ENCODE results near the gene ELF2. TPM values are rescaled to one million over a fixed set of nuclear protein-coding genes. Genes with fewer than 3 reads are reported as not detected.

The ELF2 gene
- total RNA-seq, 1 donor from 2014 or later, result 25.1 TPM

GRCh38 chr4:139207873-139208403 lies 30.9 kb upstream of the ELF2 start:
- no peak for TF ChIP-seq CTCF (IDR thresholded peaks at IDR 0.05; ENCODE audit: insufficient read depth, low read depth, low read length)
- TF ChIP-seq EZH2 (IDR thresholded peaks at IDR 0.05; ENCODE audit: insufficient read depth, low read length), result no peak
- FAIRE-seq, result no peak
- no peaks in the 10 kb centered on the region for H3K9me3 ChIP-seq (ENCODE audit: insufficient read depth, low read depth, low read length)
- no peaks in the 10 kb centered on the region for H3K27me3 ChIP-seq (ENCODE audit: insufficient read depth, low read length)
- Mint-ChIP-seq H3K4me3 (ENCODE audit: unreplicated experiment) (no peak overlapping the region), H3K36me3 (ENCODE audit: low read depth, unreplicated experiment) (no peaks in the 10 kb centered on the region), H3K27me3 (ENCODE audit: low read depth, unreplicated experiment) (no peaks in the 10 kb centered on the region), H3K9me3 (ENCODE audit: unreplicated experiment) (no peaks in the 10 kb centered on the region), H3K4me1 (ENCODE audit: low read depth, unreplicated experiment) (no peaks in the 10 kb centered on the region), H3K27ac (ENCODE audit: unreplicated experiment) (no peak overlapping the region)
- H3K9ac ChIP-seq (ENCODE audit: low read length), result no peak overlapping the region
- no peak overlapping the region for H3K27ac ChIP-seq (ENCODE audit: low read depth, low read length)
- H3K79me2 ChIP-seq (ENCODE audit: insufficient read depth, low read length), result no peaks in the 10 kb centered on the region
- no peaks in the 10 kb centered on the region for H4K20me1 ChIP-seq (ENCODE audit: insufficient read depth, low read length)
- DNase-seq (ENCODE audit: low read depth), result peak; percentile 2
- H3K4me2 ChIP-seq (ENCODE audit: low read length), result no peak overlapping the region
- H3K36me3 ChIP-seq (ENCODE audit: insufficient read depth, low read length), result no peaks in the 10 kb centered on the region
- peak overlapping the region; percentile 60 for H2AFZ ChIP-seq (ENCODE audit: low read depth, low read length)
- no peaks in the 10 kb centered on the region for H3K4me1 ChIP-seq (ENCODE audit: insufficient read depth, low read length)
- H3K4me3 ChIP-seq (ENCODE audit: insufficient read depth, low read depth, low read length), result no peak overlapping the region

GRCh38 chr4:139207247-139207646 lies 30.2 kb upstream of the ELF2 start:
- Mint-ChIP-seq H3K36me3 (ENCODE audit: low read depth, unreplicated experiment) (no peaks in the 10 kb centered on the region), H3K4me1 (ENCODE audit: low read depth, unreplicated experiment) (no peaks in the 10 kb centered on the region), H3K4me3 (ENCODE audit: unreplicated experiment) (no peak overlapping the region), H3K27me3 (ENCODE audit: low read depth, unreplicated experiment) (no peaks in the 10 kb centered on the region), H3K27ac (ENCODE audit: unreplicated experiment) (no peak overlapping the region), H3K9me3 (ENCODE audit: unreplicated experiment) (no peaks in the 10 kb centered on the region)
- H3K4me2 ChIP-seq (ENCODE audit: low read length), result no peak overlapping the region
- FAIRE-seq (no peak), DNase-seq (ENCODE audit: low read depth) (no peak)
- H3K36me3 ChIP-seq (ENCODE audit: insufficient read depth, low read length), result no peaks in the 10 kb centered on the region
- no peak overlapping the region for H3K4me3 ChIP-seq (ENCODE audit: insufficient read depth, low read depth, low read length)
- no peaks in the 10 kb centered on the region for H4K20me1 ChIP-seq (ENCODE audit: insufficient read depth, low read length)
- H3K27me3 ChIP-seq (ENCODE audit: insufficient read depth, low read length), result no peaks in the 10 kb centered on the region
- H3K4me1 ChIP-seq (ENCODE audit: insufficient read depth, low read length), result no peaks in the 10 kb centered on the region
- no peaks in the 10 kb centered on the region for H3K9me3 ChIP-seq (ENCODE audit: insufficient read depth, low read depth, low read length)
- no peaks in the 10 kb centered on the region for H3K79me2 ChIP-seq (ENCODE audit: insufficient read depth, low read length)
- no peak overlapping the region for H2AFZ ChIP-seq (ENCODE audit: low read depth, low read length)
- H3K9ac ChIP-seq (ENCODE audit: low read length), result no peak overlapping the region
- TF ChIP-seq CTCF (IDR thresholded peaks at IDR 0.05; ENCODE audit: insufficient read depth, low read depth, low read length) (no peak), EZH2 (IDR thresholded peaks at IDR 0.05; ENCODE audit: insufficient read depth, low read length) (no peak)
- no peak overlapping the region for H3K27ac ChIP-seq (ENCODE audit: low read depth, low read length)

GRCh38 chr4:139202991-139203390 lies 26.0 kb upstream of the ELF2 start:
- Mint-ChIP-seq H3K4me3 (ENCODE audit: unreplicated experiment) (no peak overlapping the region), H3K27me3 (ENCODE audit: low read depth, unreplicated experiment) (no peaks in the 10 kb centered on the region), H3K27ac (ENCODE audit: unreplicated experiment) (no peak overlapping the region), H3K36me3 (ENCODE audit: low read depth, unreplicated experiment) (no peaks in the 10 kb centered on the region), H3K4me1 (ENCODE audit: low read depth, unreplicated experiment) (no peaks in the 10 kb centered on the region), H3K9me3 (ENCODE audit: unreplicated experiment) (no peaks in the 10 kb centered on the region)
- FAIRE-seq (no peak), DNase-seq (ENCODE audit: low read depth) (no peak)
- no peak overlapping the region for H3K9ac ChIP-seq (ENCODE audit: low read length)
- no peaks in the 10 kb centered on the region for H3K79me2 ChIP-seq (ENCODE audit: insufficient read depth, low read length)
- no peaks in the 10 kb centered on the region for H3K36me3 ChIP-seq (ENCODE audit: insufficient read depth, low read length)
- no peak for TF ChIP-seq CTCF (IDR thresholded peaks at IDR 0.05; ENCODE audit: insufficient read depth, low read depth, low read length)
- TF ChIP-seq EZH2 (IDR thresholded peaks at IDR 0.05; ENCODE audit: insufficient read depth, low read length), result no peak
- no peak overlapping the region for H3K4me3 ChIP-seq (ENCODE audit: insufficient read depth, low read depth, low read length)
- H3K27ac ChIP-seq (ENCODE audit: low read depth, low read length), result no peak overlapping the region
- H2AFZ ChIP-seq (ENCODE audit: low read depth, low read length), result no peak overlapping the region
- H3K9me3 ChIP-seq (ENCODE audit: insufficient read depth, low read depth, low read length), result no peaks in the 10 kb centered on the region
- no peak overlapping the region for H3K4me2 ChIP-seq (ENCODE audit: low read length)
- H3K4me1 ChIP-seq (ENCODE audit: insufficient read depth, low read length), result no peaks in the 10 kb centered on the region
- H3K27me3 ChIP-seq (ENCODE audit: insufficient read depth, low read length), result peaks cover 3% of the 10 kb centered on the region
- H4K20me1 ChIP-seq (ENCODE audit: insufficient read depth, low read length), result no peaks in the 10 kb centered on the region
